CD4-positive, alpha-beta T cell treated with Interleukin-17A for 1 hour (primary cell): ENCODE results near the gene SLX4IP.
"Not testable (repeated sequence)": the region's sequence is repeated elsewhere in the genome, so short reads cannot be mapped to it uniquely, and the experiment has no call there.

Experiments used
- DNase-seq: peaks from one replicate; pipeline ENCODE4 v3.0.0-alpha.2; 2020

SLX4IP gene

GRCh38 chr20:10580700-10581099 is 145.6 kb downstream of the SLX4IP start:
- no peak for DNase-seq

GRCh38 chr20:10581823-10582222 is 146.7 kb downstream of the SLX4IP start:
- no peak for DNase-seq

- DNase-seq: no peak
Observed at GRCh38 chr20:10584371-10584770, 149.3 kb downstream of the SLX4IP start.

- DNase-seq: no peak
Observed at GRCh38 chr20:10585308-10585707, 150.2 kb downstream of the SLX4IP start.

- no peak for DNase-seq
Observed at GRCh38 chr20:10586296-10586695, 151.2 kb downstream of the SLX4IP start.

GRCh38 chr20:10590446-10590845 is 155.3 kb downstream of the SLX4IP start:
- not testable (repeated sequence) for DNase-seq

GRCh38 chr20:10590950-10591671 is 156.0 kb downstream of the SLX4IP start:
- no peak for DNase-seq

- no peak for DNase-seq
Observed at GRCh38 chr20:10591946-10592521, 156.9 kb downstream of the SLX4IP start.

- no peak for DNase-seq
Observed at GRCh38 chr20:10594296-10594868, 159.3 kb downstream of the SLX4IP start.

GRCh38 chr20:10595266-10595665 is 160.2 kb downstream of the SLX4IP start:
- no peak for DNase-seq

GRCh38 chr20:10595985-10596384 is 160.9 kb downstream of the SLX4IP start:
- DNase-seq: no peak

GRCh38 chr20:10596710-10597121 is 161.6 kb downstream of the SLX4IP start:
- no peak for DNase-seq

GRCh38 chr20:10597637-10598036 is 162.5 kb downstream of the SLX4IP start:
- no peak for DNase-seq

GRCh38 chr20:10602221-10602871 is 167.2 kb downstream of the SLX4IP start:
- DNase-seq: no peak

GRCh38 chr20:10603378-10603777 is 168.3 kb downstream of the SLX4IP start:
- no peak for DNase-seq

- DNase-seq: no peak
Observed at GRCh38 chr20:10603971-10604864, 169.1 kb downstream of the SLX4IP start.

GRCh38 chr20:10604865-10605440 is 169.8 kb downstream of the SLX4IP start:
- no peak for DNase-seq

- DNase-seq: no peak
Observed at GRCh38 chr20:10605547-10606195, 170.6 kb downstream of the SLX4IP start.

GRCh38 chr20:10609276-10609675 is 174.2 kb downstream of the SLX4IP start:
- DNase-seq: no peak

- DNase-seq: no peak
Observed at GRCh38 chr20:10609770-10610169, 174.7 kb downstream of the SLX4IP start.

GRCh38 chr20:10610251-10610650 is 175.1 kb downstream of the SLX4IP start:
- no peak for DNase-seq

GRCh38 chr20:10611357-10611756 is 176.3 kb downstream of the SLX4IP start:
- no peak for DNase-seq
